DOHH2 (cell line): Measurements from ENCODE around the gene CFAP73.

ENCODE experiments used
- H3F3A ChIP-seq: fragments of 200-600 bp; sonication (generic), shearing (Covaris generic); 2 replicates; pipeline ENCODE4 v1.6.0; 2016; ENCODE audit warnings: antibody characterized with exemption, mild to moderate bottlenecking; ENCODE audit not compliant: control insufficient read depth, insufficient read depth
- H3K27ac ChIP-seq: fragments of 200-600 bp; sonication (generic); 2 replicates; pipeline ENCODE4 v1.5.1; 2014; ENCODE audit warnings: low read depth, mild to moderate bottlenecking, low read length, moderate library complexity
- H3K27me3 ChIP-seq: fragments of 200-600 bp; sonication (generic); 2 replicates; pipeline ENCODE4 v1.6.1; 2014; ENCODE audit warnings: mild to moderate bottlenecking, low read length, mixed read lengths; ENCODE audit not compliant: control insufficient read depth
- H3K36me3 ChIP-seq: fragments of 200-600 bp; sonication (generic); 2 replicates; pipeline ENCODE4 v1.6.1; 2014; ENCODE audit warnings: mild to moderate bottlenecking, low read length, moderate library complexity, mixed read lengths; ENCODE audit not compliant: control insufficient read depth
- H3K4me1 ChIP-seq: fragments of 200-600 bp; sonication (generic); 2 replicates; pipeline ENCODE4 v1.6.1; 2014; ENCODE audit warnings: mild to moderate bottlenecking, low read length, mixed read lengths; ENCODE audit not compliant: control insufficient read depth
- H3K4me2 ChIP-seq: fragments of 200-600 bp; sonication (generic); 2 replicates; pipeline ENCODE4 v1.6.0; 2014; ENCODE audit warnings: mild to moderate bottlenecking, low read length, moderate library complexity
- H3K4me3 ChIP-seq: fragments of 200-600 bp; sonication (generic); 2 replicates; pipeline ENCODE4 v1.5.1; 2014; ENCODE audit warnings: mild to moderate bottlenecking, low read length, mixed read lengths
- H3K79me2 ChIP-seq: fragments of 200-600 bp; sonication (generic); 2 replicates; pipeline ENCODE4 v1.6.1; 2014; ENCODE audit warnings: mild to moderate bottlenecking, low read length, mixed read lengths; ENCODE audit not compliant: control insufficient read depth
- H3K9me2 ChIP-seq: fragments of 200-600 bp; sonication (generic); replicated peaks from 2 replicates; pipeline ENCODE4 v1.6.1; 2014; ENCODE audit warnings: mild to moderate bottlenecking, low read length, mixed read lengths; ENCODE audit not compliant: control insufficient read depth
- H3K9me3 ChIP-seq: fragments of 200-600 bp; sonication (generic); 2 replicates; pipeline ENCODE4 v1.6.1; 2014; ENCODE audit warnings: antibody characterized with exemption, low read length, mixed read lengths; ENCODE audit not compliant: control insufficient read depth, insufficient read depth
- H4K20me1 ChIP-seq: fragments of 200-600 bp; sonication (generic); 2 replicates; pipeline ENCODE4 v1.6.0; 2014; ENCODE audit warnings: low read depth, mild to moderate bottlenecking, antibody characterized with exemption, low read length, moderate library complexity; ENCODE audit not compliant: control insufficient read depth, insufficient read depth
- EZH2phosphoT487 ChIP-seq: fragments of 200-600 bp; sonication (generic); IDR thresholded peaks from 2 replicates; pipeline ENCODE4 v1.6.1; 2017; ENCODE audit warnings: borderline replicate concordance, mild to moderate bottlenecking, antibody characterized with exemption, low read length, moderate library complexity, mixed read lengths
- TF ChIP-seq, protein P1 (sequence below): fragments of 200-600 bp; sonication (generic); IDR thresholded peaks from one replicate; pipeline ENCODE4 v1.5.1; 2014; ENCODE audit warnings: antibody characterized with exemption, mild to moderate bottlenecking, low read depth, low read length; ENCODE audit not compliant: poor library complexity, severe bottlenecking

Gene CFAP73

DNA sequence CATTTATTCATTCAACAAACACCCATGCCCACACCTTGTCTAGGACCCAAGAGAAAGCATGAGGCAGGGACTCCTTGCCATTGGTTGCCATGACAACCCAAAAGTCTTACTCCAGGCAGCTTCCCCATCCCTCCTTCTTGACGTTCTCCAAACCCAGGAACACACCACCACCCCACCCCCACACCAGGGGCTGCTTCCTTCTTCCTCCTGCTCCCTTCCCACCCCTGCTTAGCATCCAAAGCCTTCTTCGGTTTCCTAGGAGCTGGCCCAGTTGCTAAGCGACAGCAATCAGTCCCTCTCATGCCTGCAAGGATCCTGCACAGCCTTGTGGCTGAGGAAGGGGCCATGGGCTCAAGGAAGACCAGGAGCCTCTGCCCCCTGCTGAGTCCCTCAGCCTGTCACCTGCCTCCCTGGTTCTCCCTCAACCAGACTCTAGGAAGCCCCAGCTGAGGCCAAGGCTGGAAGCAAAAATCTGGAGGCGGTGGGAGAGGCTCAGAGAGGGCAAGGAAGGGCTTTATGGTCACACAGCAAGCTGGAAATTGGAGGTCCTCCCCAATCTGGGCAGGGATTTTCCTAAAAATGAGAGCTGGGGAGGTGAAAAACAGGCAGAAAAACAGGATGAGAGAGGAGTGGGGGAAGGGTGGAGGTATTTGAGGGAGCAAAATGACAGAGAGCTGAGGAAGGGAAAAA is 29.4 kb upstream of the CFAP73 start:
- Histone ChIP-seq H3F3A (no peaks in the 10 kb centered on the region), H3K9me2 (no peaks in the 10 kb centered on the region), H4K20me1 (no peaks in the 10 kb centered on the region), H3K36me3 (peaks cover 25% of the 10 kb centered on the region), H3K9me3 (no peaks in the 10 kb centered on the region), H3K27ac (0 out of 2 replicates have a peak overlapping the region, but pooled peaks have one; percentile 18), H3K4me2 (peak overlapping the region; percentile 65; the same call in 1 of the 2 replicates), H3K4me1 (peaks cover 31% of the 10 kb centered on the region), H3K27me3 (no peaks in the 10 kb centered on the region), H3K4me3 (no peak overlapping the region), H3K79me2 (no peaks in the 10 kb centered on the region)
- TF ChIP-seq EZH2phosphoT487, result no peak
- TF ChIP-seq, protein P1, sequence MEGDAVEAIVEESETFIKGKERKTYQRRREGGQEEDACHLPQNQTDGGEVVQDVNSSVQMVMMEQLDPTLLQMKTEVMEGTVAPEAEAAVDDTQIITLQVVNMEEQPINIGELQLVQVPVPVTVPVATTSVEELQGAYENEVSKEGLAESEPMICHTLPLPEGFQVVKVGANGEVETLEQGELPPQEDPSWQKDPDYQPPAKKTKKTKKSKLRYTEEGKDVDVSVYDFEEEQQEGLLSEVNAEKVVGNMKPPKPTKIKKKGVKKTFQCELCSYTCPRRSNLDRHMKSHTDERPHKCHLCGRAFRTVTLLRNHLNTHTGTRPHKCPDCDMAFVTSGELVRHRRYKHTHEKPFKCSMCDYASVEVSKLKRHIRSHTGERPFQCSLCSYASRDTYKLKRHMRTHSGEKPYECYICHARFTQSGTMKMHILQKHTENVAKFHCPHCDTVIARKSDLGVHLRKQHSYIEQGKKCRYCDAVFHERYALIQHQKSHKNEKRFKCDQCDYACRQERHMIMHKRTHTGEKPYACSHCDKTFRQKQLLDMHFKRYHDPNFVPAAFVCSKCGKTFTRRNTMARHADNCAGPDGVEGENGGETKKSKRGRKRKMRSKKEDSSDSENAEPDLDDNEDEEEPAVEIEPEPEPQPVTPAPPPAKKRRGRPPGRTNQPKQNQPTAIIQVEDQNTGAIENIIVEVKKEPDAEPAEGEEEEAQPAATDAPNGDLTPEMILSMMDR, result no peak

DNA sequence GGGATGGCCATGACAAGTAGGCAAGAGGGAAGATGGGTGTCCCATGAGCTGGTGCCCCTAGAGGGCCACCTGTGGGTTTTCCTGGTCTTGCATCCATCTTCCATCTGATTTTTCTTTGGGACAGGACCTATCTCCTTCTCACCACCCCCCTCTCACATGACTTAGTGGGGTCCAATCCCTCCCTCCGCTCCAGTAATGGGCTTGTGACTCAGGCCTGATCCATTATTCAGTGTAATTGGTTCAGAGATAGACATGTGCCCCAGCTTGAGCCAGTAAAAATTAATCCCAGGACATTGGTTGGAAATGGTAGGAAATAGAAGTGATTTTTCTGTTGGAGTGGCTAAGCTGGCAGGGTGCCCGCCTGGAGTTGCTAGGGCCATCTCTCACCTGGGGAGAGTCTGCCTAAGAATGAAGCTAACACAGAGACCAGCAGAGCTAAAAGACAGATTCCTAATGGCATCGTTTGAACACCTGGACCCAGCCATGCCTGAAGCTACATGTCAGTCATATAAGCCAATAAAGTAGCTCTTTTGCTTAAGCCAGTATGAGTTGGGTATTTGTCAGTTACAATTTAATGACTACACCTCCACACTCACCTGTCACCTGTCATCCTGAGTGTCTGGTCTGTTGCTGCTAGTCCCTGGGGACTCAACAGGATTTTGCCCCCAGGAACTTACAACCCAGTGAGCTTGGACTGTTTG is 28.7 kb upstream of the CFAP73 start:
- Histone ChIP-seq H3K9me3 (no peaks in the 10 kb centered on the region), H3K4me3 (peak overlapping the region; percentile 23), H3K27me3 (no peaks in the 10 kb centered on the region), H3K9me2 (no peaks in the 10 kb centered on the region), H3F3A (no peaks in the 10 kb centered on the region), H3K27ac (peak overlapping the region; percentile 18; the same call in 1 of the 2 replicates), H3K36me3 (peaks cover 31% of the 10 kb centered on the region), H3K4me2 (peak overlapping the region; percentile 65), H3K4me1 (peaks cover 31% of the 10 kb centered on the region), H3K79me2 (no peaks in the 10 kb centered on the region), H4K20me1 (no peaks in the 10 kb centered on the region)
- no peak for TF ChIP-seq EZH2phosphoT487
- TF ChIP-seq, protein P1, result no peak

DNA sequence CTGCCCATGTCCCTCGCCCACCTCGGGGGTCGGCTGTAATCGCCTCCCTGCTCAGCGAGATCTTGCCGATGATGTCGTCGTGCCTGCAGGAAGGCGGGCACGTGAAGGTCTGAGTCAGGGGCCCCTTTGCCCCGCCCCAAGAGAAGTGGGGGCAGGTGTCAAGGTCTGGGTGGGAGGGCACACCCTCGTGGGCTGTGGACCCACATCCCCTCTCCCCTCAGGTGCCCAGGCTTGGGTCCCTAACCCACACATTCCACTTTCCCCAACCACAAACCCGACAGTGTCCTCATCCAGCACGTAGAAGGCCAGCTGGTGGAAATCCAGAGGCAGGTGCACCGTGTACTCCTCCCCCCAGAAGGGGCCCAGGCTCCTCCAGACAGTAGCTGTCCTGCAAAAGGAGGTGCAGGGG is 21.7 kb upstream of the CFAP73 start:
- Histone ChIP-seq H3K79me2 (peaks cover 23% of the 10 kb centered on the region), H3K9me3 (no peaks in the 10 kb centered on the region), H3K4me1 (peaks cover 39% of the 10 kb centered on the region), H3K4me3 (no peak overlapping the region), H3K36me3 (peaks cover 43% of the 10 kb centered on the region), H4K20me1 (0 out of 2 replicates have a peak, but pooled peaks cover 3% of the 10 kb centered on the region), H3K4me2 (no peak overlapping the region), H3K27ac (no peak overlapping the region), H3K9me2 (no peaks in the 10 kb centered on the region), H3K27me3 (no peaks in the 10 kb centered on the region), H3F3A (peaks cover 5% of the 10 kb centered on the region; the same call in 1 of the 2 replicates)
- TF ChIP-seq EZH2phosphoT487, result no peak
- TF ChIP-seq, protein P1, result no peak
